GM19438 (cell line): Measurements from ENCODE around the gene NEK6.

Source experiments
- ATAC-seq: cut with Tn5 transposase; IDR thresholded peaks from one replicate; pipeline ENCODE4 v1.9.1; 2021; ENCODE audit warnings: low read depth; ENCODE audit not compliant: unreplicated experiment

NEK6 gene

DNA sequence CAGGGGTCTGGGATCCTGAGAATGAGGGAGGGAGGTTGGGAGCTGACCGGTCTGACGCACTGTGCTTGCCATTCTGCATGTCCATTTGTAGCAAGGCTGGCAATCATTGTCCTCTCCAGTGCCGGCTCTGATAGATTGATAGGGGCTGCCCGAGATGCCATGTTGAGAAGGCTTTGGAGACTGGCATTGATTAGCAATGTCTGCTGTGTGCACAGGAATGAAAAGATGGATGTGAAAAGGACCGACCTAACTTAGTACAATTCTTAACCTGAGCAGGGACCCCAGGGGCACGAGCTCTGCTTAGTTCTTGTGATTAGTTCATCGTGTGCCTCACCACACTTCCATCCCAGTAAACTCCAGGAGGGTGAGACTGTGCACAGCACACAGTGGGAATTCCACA lies 17.0 kb downstream of the NEK6 start:
- ATAC-seq: no peak

DNA sequence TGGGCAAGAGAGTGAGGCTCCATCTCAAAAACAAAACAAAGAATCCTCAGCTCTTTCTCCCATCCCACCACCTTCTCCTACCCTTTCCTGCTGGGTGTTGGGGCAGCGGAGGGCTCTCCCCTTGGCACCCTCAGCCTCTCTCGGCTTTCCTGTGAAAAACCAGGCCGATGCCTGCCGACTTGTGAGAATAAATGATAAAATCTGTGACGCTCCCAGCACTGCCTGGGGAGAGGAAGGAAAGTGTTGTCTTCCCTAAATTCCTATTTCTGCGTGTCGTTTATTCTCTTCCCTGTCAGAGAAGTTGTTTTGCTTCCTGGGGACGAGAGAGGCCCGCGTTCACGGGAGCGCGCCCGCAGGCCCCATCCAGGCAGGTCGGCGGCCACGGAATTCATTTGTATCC lies 19.7 kb downstream of the NEK6 start:
- ATAC-seq: no peak

DNA sequence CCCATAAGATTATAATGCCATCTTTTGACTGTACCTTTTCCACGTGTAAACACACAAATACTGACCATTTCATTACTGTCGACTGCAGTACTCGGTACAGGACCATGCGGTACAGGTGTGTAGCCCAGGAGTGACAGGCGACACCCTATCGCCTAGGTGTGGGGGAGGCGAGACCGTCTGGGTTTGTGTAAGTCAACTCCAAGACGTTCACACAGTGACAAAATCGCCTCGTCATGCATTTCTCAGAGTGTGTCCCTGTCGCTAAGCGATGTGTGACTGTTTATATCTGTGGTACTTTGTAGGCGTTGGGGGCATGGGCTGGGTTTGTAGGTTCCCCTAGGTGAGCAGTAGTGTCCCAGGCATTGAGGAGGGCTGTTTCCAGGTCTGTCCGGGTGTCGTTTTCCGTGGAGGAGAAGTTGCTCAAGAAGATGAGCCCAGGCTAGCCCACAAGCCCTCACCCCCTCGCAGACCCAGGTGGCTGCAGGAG lies 20.3 kb downstream of the NEK6 start:
- ATAC-seq: no peak

DNA sequence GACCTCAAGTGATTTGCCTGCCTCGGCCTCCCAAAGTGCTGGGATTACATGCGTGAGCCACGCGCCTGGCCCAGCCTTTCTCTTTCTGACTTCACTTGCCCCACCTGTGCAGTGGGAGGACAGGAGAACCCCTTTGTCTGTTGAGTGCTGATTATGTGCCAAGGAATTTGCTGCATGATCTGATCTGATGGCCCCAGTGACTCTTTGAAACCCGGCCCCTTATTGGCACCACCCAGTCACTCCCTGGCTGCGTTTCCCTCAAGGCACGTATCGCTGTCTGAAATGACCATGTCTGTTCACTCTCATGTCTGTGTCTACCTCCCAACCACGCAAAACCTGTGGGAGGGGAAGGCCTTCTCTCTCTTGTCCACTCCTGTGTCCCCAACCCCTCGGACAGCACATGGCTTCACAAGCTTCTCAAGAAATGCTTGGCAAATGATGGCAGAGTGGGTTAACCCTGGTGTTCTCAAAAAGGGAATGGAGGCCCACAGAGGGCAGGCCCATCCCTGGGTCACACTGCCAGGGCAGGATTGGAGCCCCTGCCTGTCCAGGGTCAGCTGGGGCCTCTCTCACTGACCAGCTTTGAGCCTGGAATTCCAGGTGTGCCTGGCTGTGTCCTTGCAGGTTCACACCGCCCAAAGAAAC lies 21.9 kb downstream of the NEK6 start:
- ATAC-seq: no peak

DNA sequence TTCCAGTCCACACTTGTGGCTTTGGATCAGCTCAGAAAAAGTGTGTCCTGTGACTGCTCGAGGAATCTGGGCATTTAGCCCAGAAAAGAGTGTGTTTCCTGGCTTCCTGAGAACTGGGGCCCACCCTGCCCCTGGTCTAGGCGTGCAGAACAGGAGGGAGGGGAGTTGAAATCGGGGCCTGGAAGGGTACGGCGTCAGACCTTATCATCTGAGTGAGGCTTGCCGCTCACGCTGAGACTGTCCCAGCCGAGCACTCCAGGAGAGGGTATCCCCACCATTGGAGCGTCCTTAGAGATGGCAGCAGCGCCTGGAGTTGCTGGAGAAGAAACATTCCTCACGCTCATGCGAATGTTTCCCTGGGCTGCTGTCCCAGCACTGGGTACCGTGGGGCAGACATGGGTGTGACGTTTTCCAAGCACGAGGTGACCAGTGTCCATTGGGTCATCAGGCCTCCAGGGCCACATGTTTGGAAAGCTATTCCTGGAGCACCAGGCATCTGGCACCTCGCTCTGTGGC lies 22.5 kb downstream of the NEK6 start:
- no peak for ATAC-seq

DNA sequence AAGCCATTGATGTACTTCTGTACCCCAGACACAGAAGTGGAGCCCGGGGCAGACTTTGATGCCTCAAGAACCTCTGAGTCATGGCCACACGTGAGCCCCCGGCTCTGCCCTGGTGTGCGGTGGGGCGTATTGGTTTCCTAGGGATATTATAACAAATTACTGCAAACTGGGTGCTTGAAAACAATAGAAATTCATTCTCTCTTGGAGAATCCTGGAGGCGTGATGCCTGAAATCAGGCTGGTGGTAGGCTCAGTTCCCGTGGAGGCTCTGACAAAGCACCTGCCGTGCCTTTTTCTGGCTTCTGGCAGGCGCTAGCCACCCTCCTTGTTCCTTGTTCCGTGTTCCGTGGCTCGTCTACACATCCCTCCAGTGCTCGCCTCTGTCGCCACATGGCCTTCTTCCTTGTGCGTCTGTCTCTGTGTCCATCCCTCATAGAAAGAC lies 24.2 kb downstream of the NEK6 start:
- ATAC-seq: no peak

DNA sequence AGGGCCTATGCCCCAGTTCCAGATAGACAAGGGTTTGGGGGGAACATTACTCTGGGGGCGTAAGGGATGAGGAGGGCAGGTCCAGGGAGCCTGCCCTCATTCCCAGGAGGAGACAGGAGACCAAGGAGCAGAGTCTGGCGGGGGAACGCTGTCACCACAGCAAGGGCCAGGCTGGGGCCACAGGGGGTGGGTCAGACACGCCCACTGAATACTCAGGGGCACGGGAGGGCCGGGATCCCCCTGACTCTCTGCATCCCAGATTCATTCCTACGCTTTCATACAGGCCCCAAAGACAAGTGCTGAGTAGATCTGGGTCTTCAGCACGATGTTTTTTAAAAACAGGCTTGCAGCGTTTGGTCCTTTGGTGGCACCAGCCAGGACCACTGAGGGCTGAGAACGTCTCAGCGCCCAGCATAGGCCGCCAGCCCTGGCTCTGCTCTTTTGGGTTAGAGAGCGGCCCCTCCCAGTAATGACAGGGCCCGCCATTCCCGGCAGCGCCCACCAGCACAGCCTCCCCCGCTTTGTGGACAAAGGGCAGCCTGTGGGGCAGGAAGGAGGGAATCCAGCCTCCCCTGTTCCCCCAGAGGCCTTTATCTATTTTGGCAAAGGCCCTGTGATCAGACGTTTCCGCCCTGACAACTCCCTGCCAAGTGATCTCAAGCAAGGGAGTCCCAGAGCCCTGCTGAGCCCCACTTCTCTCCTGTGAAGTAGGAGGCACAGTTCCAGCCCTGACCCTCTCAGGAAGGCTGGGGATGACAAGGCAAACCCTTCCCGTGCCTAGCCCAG lies 24.9 kb downstream of the NEK6 start:
- ATAC-seq: no peak

DNA sequence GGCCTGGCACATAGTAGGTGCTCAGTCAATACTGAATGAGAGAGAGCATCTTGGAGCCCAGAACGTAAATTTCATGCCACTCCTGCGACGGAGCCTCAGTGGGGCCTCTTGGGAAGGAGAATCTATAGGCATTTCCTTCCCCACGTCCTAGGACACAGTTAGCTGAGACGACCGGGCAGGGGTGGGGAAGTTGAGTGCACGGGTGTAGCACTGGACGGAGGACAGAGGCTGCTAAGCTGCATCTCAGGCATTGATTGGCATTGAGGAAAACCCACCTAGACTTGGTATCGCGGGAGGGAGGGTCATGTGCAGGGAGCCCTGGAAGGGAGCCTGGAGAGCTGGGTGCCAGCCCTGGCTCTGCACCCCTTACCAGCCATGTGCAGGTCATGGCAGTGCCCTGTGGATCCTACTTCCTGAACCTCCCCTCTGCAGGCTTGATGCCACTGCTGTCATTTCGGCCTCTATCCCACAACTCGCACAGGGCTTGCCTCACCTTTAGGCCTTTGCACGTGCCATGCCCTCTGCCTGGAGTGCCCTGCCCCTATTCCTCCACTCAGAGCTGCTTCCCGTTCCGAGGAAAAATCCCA lies 25.6 kb downstream of the NEK6 start:
- no peak for ATAC-seq

DNA sequence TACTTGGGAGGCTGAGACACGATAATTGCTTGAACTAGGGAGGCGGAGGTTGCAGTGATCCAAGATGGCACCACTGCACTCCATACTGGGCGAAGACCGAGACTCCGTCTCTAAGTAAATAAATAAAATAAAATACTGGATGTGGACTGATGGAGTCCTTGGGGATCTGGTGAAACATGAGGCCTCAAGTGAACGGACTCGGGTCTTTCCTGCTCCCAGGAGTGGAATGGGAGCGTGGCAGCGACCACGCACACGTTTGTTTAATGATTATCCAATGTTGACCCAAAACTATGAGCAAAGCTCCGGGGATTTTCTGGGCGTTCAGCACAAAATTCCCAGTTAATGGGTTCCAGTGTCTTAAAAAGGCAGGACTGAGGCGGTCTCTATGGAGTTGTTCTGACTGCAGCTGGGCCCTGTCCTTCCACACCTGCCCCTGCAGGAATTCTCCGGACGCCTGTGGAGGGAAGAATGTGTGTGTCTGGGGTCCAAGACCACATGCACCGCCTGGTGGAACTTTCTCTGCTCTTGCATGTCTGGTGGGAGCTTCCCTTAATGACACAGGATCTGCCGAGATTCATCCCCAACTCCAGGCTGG lies 26.6 kb downstream of the NEK6 start:
- no peak for ATAC-seq

DNA sequence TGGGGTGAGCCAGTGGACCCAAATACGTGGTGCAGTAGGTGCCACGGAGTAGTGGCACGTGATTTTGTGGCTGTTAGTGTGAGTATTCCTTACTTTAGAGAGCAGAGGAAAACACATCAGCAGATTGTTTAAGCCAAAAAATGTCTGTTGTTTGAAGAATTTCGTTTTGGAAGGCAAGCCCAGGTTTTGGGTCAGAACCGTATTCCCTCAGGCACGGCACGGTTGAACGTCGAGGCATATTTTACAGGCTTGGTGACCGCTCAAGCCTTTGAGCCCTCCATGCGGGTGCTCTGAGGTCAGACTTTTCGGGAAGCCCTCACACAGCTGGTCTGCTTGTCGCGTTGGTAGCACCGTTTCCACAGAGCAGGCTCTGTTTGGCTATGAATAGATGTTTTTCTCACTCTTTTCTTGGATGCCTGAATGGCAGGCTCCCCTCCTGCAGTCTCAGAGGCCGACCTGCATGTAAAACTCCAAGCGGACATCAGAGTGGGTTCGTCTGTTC lies 27.2 kb downstream of the NEK6 start:
- ATAC-seq: no peak

DNA sequence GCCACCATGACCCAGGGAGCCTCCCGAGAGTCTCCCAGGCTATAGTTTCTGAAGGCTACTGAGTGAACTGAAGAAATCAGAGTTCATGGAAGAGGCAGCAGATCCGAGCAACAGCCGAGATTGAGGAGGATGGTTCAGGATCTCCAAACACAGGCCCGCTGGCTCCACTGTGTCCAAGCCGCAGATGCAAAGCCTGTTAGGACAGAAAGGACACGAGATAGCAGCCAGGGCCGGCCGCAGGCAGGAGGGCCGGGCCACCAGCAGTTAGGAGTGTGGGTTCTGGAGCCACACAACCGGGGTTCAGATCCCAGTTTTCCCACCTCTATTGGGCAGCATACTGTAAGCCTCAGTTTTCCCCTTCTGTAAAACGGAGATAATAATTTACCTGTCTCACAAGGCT lies 27.7 kb downstream of the NEK6 start:
- no peak for ATAC-seq

DNA sequence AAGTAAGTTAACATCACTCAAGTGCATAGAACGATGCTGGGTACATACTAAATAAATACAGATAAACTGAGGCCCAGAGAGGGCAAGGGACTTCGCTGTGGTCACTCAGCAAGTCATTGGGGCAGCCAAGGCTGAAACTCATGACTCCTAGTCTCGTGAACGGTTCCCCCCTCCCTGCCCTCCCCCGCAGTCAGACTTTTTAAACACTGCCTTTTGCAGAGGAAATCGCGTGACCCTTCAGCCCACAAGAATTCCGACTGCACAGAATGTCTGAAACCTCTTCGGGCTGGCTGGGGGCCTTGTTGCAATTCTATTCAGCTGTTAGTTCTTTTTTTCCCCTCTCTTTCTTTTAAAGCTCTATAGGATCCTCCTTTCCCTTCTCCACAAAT lies 28.1 kb downstream of the NEK6 start:
- ATAC-seq: peak; percentile 32

DNA sequence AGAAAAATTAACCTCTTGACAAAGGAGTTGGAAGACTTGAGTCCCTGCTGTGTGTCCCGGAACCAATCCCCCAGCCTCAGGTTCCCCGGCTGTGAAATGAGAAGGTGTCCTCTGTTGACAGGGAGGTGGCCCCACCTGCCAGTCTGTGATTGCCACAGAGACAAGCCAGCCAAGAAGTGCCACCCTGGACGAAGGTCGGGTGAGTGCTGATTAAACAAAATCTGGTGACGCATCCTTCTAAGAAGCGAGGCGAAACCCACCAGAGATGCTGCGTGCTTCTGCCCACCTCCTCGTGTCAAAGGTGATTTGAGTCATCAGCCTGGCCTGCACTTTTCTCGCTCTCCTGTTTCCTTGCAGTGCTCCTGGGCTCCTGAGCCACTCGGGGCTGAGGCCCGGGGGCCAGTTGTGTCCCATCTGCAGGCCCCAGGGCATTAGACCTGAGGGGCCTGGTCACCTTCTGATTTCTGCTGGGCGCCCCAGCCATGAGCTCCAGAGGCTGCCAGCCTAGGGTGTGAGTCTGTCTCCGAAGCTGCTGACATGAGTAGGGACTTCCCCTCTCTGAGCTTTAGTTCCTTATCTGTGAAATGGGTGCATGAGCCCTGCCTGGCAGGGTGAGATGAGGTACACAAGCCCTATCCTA lies 28.7 kb downstream of the NEK6 start:
- peak; percentile 24 for ATAC-seq

DNA sequence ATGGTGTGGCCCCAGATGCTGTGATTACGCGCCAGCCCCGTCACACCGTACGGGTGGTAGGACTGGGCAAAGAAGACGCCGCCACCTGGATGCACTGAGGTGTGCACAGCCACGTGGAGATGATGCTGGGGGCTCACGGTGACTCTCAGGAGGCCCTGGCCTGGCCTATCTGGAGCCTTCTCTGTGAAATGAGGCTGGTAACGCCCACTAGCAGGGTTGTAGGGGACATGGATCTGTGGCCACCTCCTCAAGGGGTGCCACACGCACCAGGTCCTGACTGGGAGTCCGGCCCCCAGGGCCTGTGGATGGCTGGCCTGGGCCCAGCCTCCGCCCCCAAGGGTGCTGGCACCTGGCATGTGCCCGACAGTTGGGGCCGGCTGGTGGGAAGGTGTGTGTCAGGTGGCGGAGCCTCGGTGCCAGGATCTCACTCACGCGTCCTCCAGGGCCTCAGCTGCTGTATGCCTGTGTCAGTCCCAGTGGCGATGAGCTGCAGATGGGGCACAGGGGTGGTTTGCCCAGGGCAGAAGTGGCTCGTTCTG lies 32.4 kb downstream of the NEK6 start:
- no peak for ATAC-seq

DNA sequence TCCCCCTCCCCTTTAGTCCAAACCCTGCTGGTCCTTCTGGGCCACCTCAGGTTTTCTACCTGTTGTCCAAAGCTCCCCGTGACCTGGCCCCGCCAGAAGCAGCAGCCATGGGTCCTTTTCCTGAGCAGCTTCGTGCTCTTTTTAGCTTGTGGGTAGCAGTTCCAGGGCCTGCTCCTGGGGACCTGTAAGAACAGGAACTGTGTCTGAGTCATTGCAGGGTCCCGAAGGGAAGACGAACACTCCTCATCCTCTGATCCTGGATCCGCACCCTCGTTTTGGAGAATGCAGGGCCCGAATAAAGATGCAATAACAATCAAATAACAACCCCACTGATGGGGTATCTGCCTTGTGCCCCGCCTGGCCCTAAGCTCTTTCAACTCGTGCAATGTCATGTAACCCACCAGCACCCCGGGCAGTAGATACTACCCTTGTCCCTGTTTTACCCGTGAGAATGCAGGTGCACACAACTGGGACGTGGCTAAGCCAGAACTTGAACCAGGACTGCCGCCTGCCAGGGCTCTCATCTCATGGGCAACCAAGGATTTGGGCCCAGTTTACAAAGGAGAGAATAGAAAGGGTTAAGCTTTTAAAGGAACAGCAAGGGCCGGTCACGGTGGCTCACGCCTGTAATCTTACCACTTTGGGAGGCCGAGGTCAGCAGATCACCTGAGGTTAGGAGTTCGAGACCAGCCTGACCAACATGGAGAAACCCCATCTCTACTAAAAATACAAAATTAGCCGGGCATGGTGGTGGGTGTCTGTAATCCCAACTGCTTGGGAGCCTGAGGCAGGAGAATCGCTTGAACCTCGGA lies 33.2 kb downstream of the NEK6 start:
- no peak for ATAC-seq

DNA sequence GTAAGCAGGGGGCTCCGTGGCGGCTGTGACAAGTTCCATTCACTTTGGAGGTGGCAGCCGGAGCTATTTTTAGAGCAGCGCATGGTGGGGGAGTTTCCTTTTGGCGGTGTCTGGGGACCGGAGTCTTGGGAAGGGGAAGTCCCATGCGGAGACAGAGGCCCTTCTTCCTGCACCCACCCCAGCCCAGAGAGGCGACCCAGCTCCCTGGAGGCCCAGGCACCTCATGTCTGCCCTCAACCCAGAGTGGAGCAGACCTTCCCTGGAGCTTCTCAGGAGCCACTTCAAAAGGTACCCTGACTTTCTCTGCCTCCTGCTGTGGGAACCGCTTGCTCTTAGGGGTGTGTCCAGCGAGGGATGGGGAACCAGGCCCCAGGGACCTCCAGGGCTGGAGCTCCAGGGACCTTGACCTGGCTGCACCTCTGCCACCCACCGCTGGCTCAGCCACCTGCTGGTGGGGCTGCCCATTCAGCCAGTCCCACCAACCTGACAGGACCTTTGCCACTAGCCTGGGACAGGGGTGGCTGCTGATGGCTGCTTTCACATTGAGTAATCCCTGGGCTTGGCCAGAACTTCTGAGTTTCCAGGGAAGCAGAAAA lies 34.1 kb downstream of the NEK6 start:
- peak; percentile 41 for ATAC-seq

DNA sequence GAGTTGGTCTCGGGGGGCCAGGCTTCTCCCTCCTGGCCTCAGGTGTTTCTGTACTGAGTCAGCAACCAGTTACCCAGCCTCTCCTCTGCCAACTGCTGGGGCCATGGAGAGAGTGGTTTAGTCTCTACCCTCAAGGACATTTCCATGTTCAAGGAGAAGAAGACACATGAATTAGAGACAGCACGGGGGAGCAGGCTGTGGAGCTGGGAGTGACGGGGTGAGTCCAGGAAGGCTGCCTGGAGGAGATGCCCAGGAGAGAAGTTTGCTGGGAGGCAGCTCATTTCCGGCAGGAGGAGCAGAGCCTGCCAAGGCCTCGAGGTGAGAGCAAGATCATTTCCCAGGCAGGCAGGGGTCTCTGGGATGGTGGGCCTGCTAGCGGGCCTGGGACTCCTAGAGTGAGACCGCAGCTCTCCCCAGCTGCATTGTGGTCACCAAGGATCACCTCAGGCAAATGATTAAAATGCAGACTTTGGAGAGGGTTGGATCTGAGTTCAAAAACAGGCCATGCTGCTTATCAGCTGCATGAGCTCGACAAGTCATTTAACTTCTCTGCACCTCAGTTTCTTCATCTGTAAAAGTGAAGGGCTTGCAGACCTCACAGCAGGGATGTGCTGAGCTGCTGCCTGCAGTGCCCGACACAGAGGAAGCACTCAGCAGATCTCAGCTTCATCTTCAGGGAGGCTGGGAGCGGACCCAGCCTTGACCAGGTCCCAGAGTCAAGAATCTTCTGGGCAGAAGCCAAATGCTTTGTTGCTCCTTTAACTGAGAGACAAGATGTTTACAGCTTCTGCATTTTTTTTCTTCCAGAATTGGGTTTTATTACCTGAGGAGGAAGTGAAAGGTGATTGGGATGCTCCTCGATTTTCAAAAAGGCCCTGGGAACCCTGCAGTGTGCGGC lies 35.2 kb downstream of the NEK6 start:
- ATAC-seq: no peak
